SK-N-SH (cell line): ENCODE measurements around the gene BBC3. TPM values are rescaled to one million over a fixed set of nuclear protein-coding genes. Genes with fewer than 3 reads are reported as not detected.

Experiments used
- CTCF ChIA-PET: fragments of 300-600, 350-600 bp; formaldehyde crosslinking; extraction: SDS; loops from one replicate; lab custom pipeline; 2021; lab: Yijun Ruan, JAX
- POLR2A ChIA-PET: fragments of 350-600 bp; sonication (Branson Sonifier 250); formaldehyde crosslinking; extraction: SDS; loops from one replicate; lab custom pipeline; 2020; ENCODE audit warnings: antibody characterized with exemption, inconsistent platforms; lab: Yijun Ruan, JAX
- DNase-seq: peaks from one replicate; pipeline ENCODE4 v3.0.0; 2012
- H2AFZ ChIP-seq: fragments of 200-600 bp; sonication (generic); 2 replicates; pipeline ENCODE4 v1.8.1; 2016; ENCODE audit warnings: antibody characterized with exemption, mild to moderate bottlenecking, low read depth
- H3F3A ChIP-seq: fragments of 200-600 bp; sonication (generic); replicated peaks from 2 replicates; pipeline ENCODE3; 2016; ENCODE audit warnings: antibody characterized with exemption, mild to moderate bottlenecking; ENCODE audit not compliant: insufficient read depth
- H3K27ac ChIP-seq, 2 experiments: fragments of 200-500 bp in 1 of 2; fragments of 200-600 bp in 1 of 2; sonication (Bioruptor generic) in 1 of 2; sonication (generic), shearing (Covaris generic) in 1 of 2; 2 replicates each; pipeline versions ENCODE4 v1.5.1 to v1.6.1; 2014 to 2016; ENCODE audit warnings: low read depth in 2 of 2, inconsistent platforms in 1 of 2, low read length in 1 of 2, mild to moderate bottlenecking in 1 of 2, mixed read lengths in 1 of 2
- H3K27me3 ChIP-seq: fragments of 200-600 bp; sonication (generic), shearing (Covaris generic); 2 replicates; pipeline ENCODE4 v1.6.1; 2016; ENCODE audit warnings: mixed run types; ENCODE audit not compliant: insufficient read depth
- H3K36me3 ChIP-seq, 2 experiments: fragments of 200-500 bp in 1 of 2; fragments of 200-600 bp in 1 of 2; sonication (Bioruptor generic) in 1 of 2; sonication (generic) in 1 of 2; replicated peaks in 1 of 2; 2 replicates each; pipeline versions ENCODE3 to v1.5.1; 2014 to 2016; ENCODE audit warnings: low read length in 1 of 2, mild to moderate bottlenecking in 1 of 2; ENCODE audit not compliant: insufficient read depth in 2 of 2, control insufficient read depth in 1 of 2
- H3K4me1 ChIP-seq, 2 experiments: fragments of 200-500 bp in 1 of 2; fragments of 200-600 bp in 1 of 2; sonication (Bioruptor generic) in 1 of 2; sonication (generic), shearing (Covaris generic) in 1 of 2; 2 replicates each; pipeline versions ENCODE4 v1.5.1 to v1.6.1; 2014 to 2016; ENCODE audit warnings: low read depth in 1 of 2, low read length in 1 of 2, mixed run types in 1 of 2; ENCODE audit not compliant: insufficient read depth in 2 of 2, control insufficient read depth in 1 of 2
- H3K4me2 ChIP-seq: fragments of 200-600 bp; sonication (generic), shearing (Covaris generic); 2 replicates; pipeline ENCODE4 v1.6.1; 2017; ENCODE audit warnings: mixed run types
- H3K4me3 ChIP-seq, 2 experiments: fragments of 200-500 bp in 1 of 2; fragments of 200-600 bp in 1 of 2; sonication (Bioruptor generic) in 1 of 2; sonication (generic), shearing (Covaris generic) in 1 of 2; 2 replicates each; pipeline versions ENCODE4 v1.5.1 to v1.8.1; 2014 to 2016; ENCODE audit warnings: low read depth in 2 of 2, inconsistent platforms in 1 of 2, low read length in 1 of 2, mild to moderate bottlenecking in 1 of 2, mixed read lengths in 1 of 2, moderate library complexity in 1 of 2
- H3K79me2 ChIP-seq: fragments of 200-600 bp; sonication (generic); 2 replicates; pipeline ENCODE4 v1.8.1; 2017; ENCODE audit warnings: mild to moderate bottlenecking; ENCODE audit not compliant: insufficient read depth
- H3K9ac ChIP-seq: fragments of 200-600 bp; sonication (generic); 2 replicates; pipeline ENCODE4 v1.6.1; 2017; ENCODE audit warnings: mixed run types
- H3K9me2 ChIP-seq: fragments of 200-600 bp; sonication (generic); 2 replicates; pipeline ENCODE4 v1.6.1; 2017; ENCODE audit warnings: mixed run types
- H3K9me3 ChIP-seq: fragments of 200-600 bp; sonication (generic); 2 replicates; pipeline ENCODE4 v1.6.1; 2017; ENCODE audit warnings: mixed run types, mild to moderate bottlenecking, moderate library complexity
- H4K20me1 ChIP-seq: fragments of 200-600 bp; sonication (generic); 2 replicates; pipeline ENCODE4 v1.6.1; 2017; ENCODE audit warnings: mild to moderate bottlenecking, mixed run types; ENCODE audit not compliant: insufficient read depth
- CHD2 ChIP-seq: fragments of 150-350 bp; IDR thresholded peaks from 2 replicates; pipeline ENCODE4 v1.6.1; 2018; ENCODE audit warnings: low read length; ENCODE audit not compliant: partially characterized antibody
- EZH2phosphoT487 ChIP-seq: fragments of 200-600 bp; sonication (generic); IDR thresholded peaks from 2 replicates; pipeline ENCODE4 v1.6.1; 2017; ENCODE audit warnings: low read depth, mixed run types, mild to moderate bottlenecking, antibody characterized with exemption, moderate library complexity, borderline replicate concordance
- FOSL2 ChIP-seq: IDR thresholded peaks from 2 replicates; pipeline ENCODE4 v1.4.0; 2012; ENCODE audit warnings: low read depth, mild to moderate bottlenecking, moderate library complexity, borderline replicate concordance
- FOXM1 ChIP-seq: IDR thresholded peaks from 2 replicates; pipeline ENCODE4 v1.4.0; 2012; ENCODE audit warnings: low read depth, mild to moderate bottlenecking
- GABPA ChIP-seq: IDR thresholded peaks from 2 replicates; pipeline ENCODE4 v1.4.0; 2012; ENCODE audit warnings: low read depth, mild to moderate bottlenecking
- JUND ChIP-seq: IDR thresholded peaks from 2 replicates; pipeline ENCODE4 v1.4.0; 2012
- MEF2A ChIP-seq: IDR thresholded peaks from 2 replicates; pipeline ENCODE4 v1.4.0; 2012; ENCODE audit warnings: low read depth, borderline replicate concordance
- POLR2AphosphoS5 ChIP-seq: IDR thresholded peaks from 2 replicates; pipeline ENCODE4 v1.6.1; 2012; ENCODE audit warnings: low read depth, low read length
- RAD21 ChIP-seq: IDR thresholded peaks from 2 replicates; pipeline ENCODE4 v1.6.1; 2012; ENCODE audit warnings: mild to moderate bottlenecking, low read length
- RCOR1 ChIP-seq: fragments of 150-350 bp; IDR thresholded peaks from 2 replicates; pipeline ENCODE4 v1.6.1; 2017; ENCODE audit warnings: antibody characterized with exemption, low read length
- RFX5 ChIP-seq: IDR thresholded peaks from 2 replicates; pipeline ENCODE4 v1.6.1; 2012; ENCODE audit warnings: mild to moderate bottlenecking, improper control_type of control experiment, low read length
- RXRA ChIP-seq: IDR thresholded peaks from 2 replicates; pipeline ENCODE4 v1.4.0; 2012; ENCODE audit warnings: low read depth, mild to moderate bottlenecking, borderline replicate concordance
- SIN3A ChIP-seq: IDR thresholded peaks from 2 replicates; pipeline ENCODE4 v1.6.1; 2012; ENCODE audit warnings: low read depth, mild to moderate bottlenecking, low read length, moderate library complexity, borderline replicate concordance
- SMC3 ChIP-seq: IDR thresholded peaks from 2 replicates; pipeline ENCODE4 v1.6.1; 2012; ENCODE audit warnings: low read depth, low read length, improper control_type of control experiment
- TCF12 ChIP-seq: IDR thresholded peaks from 2 replicates; pipeline ENCODE4 v1.4.0; 2012
- TEAD4 ChIP-seq: IDR thresholded peaks from 2 replicates; pipeline ENCODE4 v1.4.0; 2012; ENCODE audit warnings: mild to moderate bottlenecking, borderline replicate concordance; ENCODE audit not compliant: insufficient read depth
- YY1 ChIP-seq: IDR thresholded peaks from 2 replicates; pipeline ENCODE4 v1.4.0; 2012; ENCODE audit warnings: low read depth, mild to moderate bottlenecking
- WGBS: methylation state at CpG from one replicate; pipeline ENCODE4 v1.1.6; 2017; ENCODE audit warnings: low lambda C conversion rate; 5-methylcytosine and 5-hydroxymethylcytosine counted together
- polyA plus RNA-seq, 3 experiments: library from polyadenylated mRNA; depleted of rRNA; stranded (reverse); fragments of >200 nt; gene quantifications; 2 replicates each; pipeline ENCODE4 v1.2.3, GENCODE V29; 2012
- TF ChIP-seq, protein P1 (sequence below): IDR thresholded peaks from 2 replicates; pipeline ENCODE4 v1.4.0; 2012; ENCODE audit warnings: low read depth
- TF ChIP-seq, protein P2 (sequence below): fragments of 150-350 bp; IDR thresholded peaks from 2 replicates; pipeline ENCODE4 v1.6.1; 2016; ENCODE audit warnings: mild to moderate bottlenecking, low read depth, low read length
- TF ChIP-seq, protein P3 (sequence below): IDR thresholded peaks from 2 replicates; pipeline ENCODE4; 2012
- TF ChIP-seq, protein P4 (sequence below): fragments of 200-600 bp; sonication (generic); IDR thresholded peaks from 2 replicates; pipeline ENCODE4 v1.6.1; 2017; ENCODE audit warnings: antibody characterized with exemption, mild to moderate bottlenecking, moderate library complexity

BBC3 gene
- polyA plus RNA-seq, 1 of the 3 experiments (the other 2 are of a cell fraction): 14.5 TPM

GRCh38 chr19:47232422-47233211 is 1.6 kb upstream of the BBC3 start:
- POLR2A ChIA-PET: interaction anchor here (1.1 to 2.4 kb wide), 2 partner anchors 7 to 11 kb away, joined by 4 to 10 read pairs; no protein-coding TSS in a partner anchor
- peak overlapping the region; percentile 40 to 63; a peak in 3 of 4 replicates for H3K4me3 ChIP-seq

GRCh38 chr19:47231215-47232054 is 436 bp upstream of the BBC3 start:
- POLR2A ChIA-PET: interaction anchor here (1.1 to 2.4 kb wide), 2 partner anchors 9 to 12 kb away, joined by 4 to 10 read pairs; no protein-coding TSS in a partner anchor
- 14% methylated on average over 17 of the region's 51 CpGs for WGBS
- no peak for TF ChIP-seq JUND
- TF ChIP-seq RXRA: no peak
- no peak for TF ChIP-seq SMC3
- no peak for TF ChIP-seq EZH2phosphoT487
- TF ChIP-seq RFX5: no peak
- TF ChIP-seq FOXM1: no peak
- TF ChIP-seq, protein P1, sequence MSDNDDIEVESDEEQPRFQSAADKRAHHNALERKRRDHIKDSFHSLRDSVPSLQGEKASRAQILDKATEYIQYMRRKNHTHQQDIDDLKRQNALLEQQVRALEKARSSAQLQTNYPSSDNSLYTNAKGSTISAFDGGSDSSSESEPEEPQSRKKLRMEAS: peak; percentile 85
- TF ChIP-seq RCOR1: no peak
- TF ChIP-seq RAD21: no peak
- no peak for TF ChIP-seq CHD2
- TF ChIP-seq GABPA: no peak
- TF ChIP-seq FOSL2: no peak
- TF ChIP-seq, protein P2, sequence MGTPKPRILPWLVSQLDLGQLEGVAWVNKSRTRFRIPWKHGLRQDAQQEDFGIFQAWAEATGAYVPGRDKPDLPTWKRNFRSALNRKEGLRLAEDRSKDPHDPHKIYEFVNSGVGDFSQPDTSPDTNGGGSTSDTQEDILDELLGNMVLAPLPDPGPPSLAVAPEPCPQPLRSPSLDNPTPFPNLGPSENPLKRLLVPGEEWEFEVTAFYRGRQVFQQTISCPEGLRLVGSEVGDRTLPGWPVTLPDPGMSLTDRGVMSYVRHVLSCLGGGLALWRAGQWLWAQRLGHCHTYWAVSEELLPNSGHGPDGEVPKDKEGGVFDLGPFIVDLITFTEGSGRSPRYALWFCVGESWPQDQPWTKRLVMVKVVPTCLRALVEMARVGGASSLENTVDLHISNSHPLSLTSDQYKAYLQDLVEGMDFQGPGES: no peak
- TF ChIP-seq YY1: no peak
- TF ChIP-seq, protein P3, sequence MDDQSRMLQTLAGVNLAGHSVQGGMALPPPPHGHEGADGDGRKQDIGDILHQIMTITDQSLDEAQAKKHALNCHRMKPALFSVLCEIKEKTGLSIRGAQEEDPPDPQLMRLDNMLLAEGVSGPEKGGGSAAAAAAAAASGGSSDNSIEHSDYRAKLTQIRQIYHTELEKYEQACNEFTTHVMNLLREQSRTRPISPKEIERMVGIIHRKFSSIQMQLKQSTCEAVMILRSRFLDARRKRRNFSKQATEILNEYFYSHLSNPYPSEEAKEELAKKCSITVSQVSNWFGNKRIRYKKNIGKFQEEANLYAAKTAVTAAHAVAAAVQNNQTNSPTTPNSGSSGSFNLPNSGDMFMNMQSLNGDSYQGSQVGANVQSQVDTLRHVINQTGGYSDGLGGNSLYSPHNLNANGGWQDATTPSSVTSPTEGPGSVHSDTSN: no peak
- TF ChIP-seq, protein P4, sequence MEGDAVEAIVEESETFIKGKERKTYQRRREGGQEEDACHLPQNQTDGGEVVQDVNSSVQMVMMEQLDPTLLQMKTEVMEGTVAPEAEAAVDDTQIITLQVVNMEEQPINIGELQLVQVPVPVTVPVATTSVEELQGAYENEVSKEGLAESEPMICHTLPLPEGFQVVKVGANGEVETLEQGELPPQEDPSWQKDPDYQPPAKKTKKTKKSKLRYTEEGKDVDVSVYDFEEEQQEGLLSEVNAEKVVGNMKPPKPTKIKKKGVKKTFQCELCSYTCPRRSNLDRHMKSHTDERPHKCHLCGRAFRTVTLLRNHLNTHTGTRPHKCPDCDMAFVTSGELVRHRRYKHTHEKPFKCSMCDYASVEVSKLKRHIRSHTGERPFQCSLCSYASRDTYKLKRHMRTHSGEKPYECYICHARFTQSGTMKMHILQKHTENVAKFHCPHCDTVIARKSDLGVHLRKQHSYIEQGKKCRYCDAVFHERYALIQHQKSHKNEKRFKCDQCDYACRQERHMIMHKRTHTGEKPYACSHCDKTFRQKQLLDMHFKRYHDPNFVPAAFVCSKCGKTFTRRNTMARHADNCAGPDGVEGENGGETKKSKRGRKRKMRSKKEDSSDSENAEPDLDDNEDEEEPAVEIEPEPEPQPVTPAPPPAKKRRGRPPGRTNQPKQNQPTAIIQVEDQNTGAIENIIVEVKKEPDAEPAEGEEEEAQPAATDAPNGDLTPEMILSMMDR: no peak
- no peak for TF ChIP-seq TEAD4

More at GRCh38 chr19:47232422-47233211, 1.6 kb upstream of the BBC3 start:
- Histone ChIP-seq H3K4me1 (peaks cover 8 to 22% of the 10 kb centered on the region in 2 experiments), H3K9me3 (no peaks in the 10 kb centered on the region), H3K79me2 (peaks cover 41% of the 10 kb centered on the region), H3K36me3 (no peaks in the 10 kb centered on the region), H2AFZ (peak overlapping the region; percentile 68; the same call in 1 of the 2 replicates), H3K27me3 (no peaks in the 10 kb centered on the region), H3F3A (peaks cover 37% of the 10 kb centered on the region), H3K27ac (peak overlapping the region; percentile 68 to 89), H3K9ac (peak overlapping the region; percentile 70), H4K20me1 (peaks cover 25% of the 10 kb centered on the region), H3K9me2 (no peaks in the 10 kb centered on the region), H3K4me2 (peak overlapping the region; percentile 87)
- CTCF ChIA-PET: interaction anchor here (0.8 to 2.6 kb wide), 8 partner anchors 11 to 83 kb away, joined by 3 to 27 read pairs (median 4); no protein-coding TSS in a partner anchor
- no peak for DNase-seq
- TF ChIP-seq TCF12: 0 out of 2 replicates have a peak, but pooled peaks have one; percentile 23
- TF ChIP-seq EZH2phosphoT487: no peak
- TF ChIP-seq FOSL2: peak; percentile 57; the same call in 1 of the 2 replicates
- no peak for TF ChIP-seq TEAD4
- TF ChIP-seq SIN3A: no peak
- no peak for TF ChIP-seq SMC3
- TF ChIP-seq MEF2A: no peak
- peak; percentile 39; the same call in 1 of the 2 replicates for TF ChIP-seq POLR2AphosphoS5
- WGBS: 39% methylated on average over 16 of the region's 16 CpGs

More at GRCh38 chr19:47231215-47232054, 436 bp upstream of the BBC3 start:
- Histone ChIP-seq H3K9ac (peak overlapping the region; percentile 70), H3K4me1 (peaks cover 19 to 34% of the 10 kb centered on the region in 2 experiments), H3K9me3 (no peaks in the 10 kb centered on the region), H3K36me3 (no peaks in the 10 kb centered on the region), H4K20me1 (peaks cover 25% of the 10 kb centered on the region), H3K79me2 (peaks cover 51% of the 10 kb centered on the region), H3K27ac (peak overlapping the region; percentile 89 to 90), H3K4me3 (peak overlapping the region; percentile 49 to 93), H3K9me2 (no peaks in the 10 kb centered on the region), H3F3A (peaks cover 46% of the 10 kb centered on the region), H3K4me2 (peak overlapping the region; percentile 87), H3K27me3 (no peaks in the 10 kb centered on the region), H2AFZ (no peak overlapping the region)
- peak; percentile 94 for DNase-seq
- CTCF ChIA-PET: interaction anchor here (0.8 to 2.6 kb wide), 6 partner anchors 13 to 73 kb away, joined by 3 to 27 read pairs (median 4); no protein-coding TSS in a partner anchor
